BE2C (cell line): Measurements from ENCODE around the gene DPYD.

Source experiments
- DNase-seq: peaks from one replicate; pipeline ENCODE4 v3.0.0-alpha.2; 2020
- H3K27me3 ChIP-seq: fragments of 250-450 bp; sonication (Bioruptor Pico); 2 replicates; pipeline ENCODE4 v1.5.1; 2020; ENCODE audit warnings: mild to moderate bottlenecking
- H3K36me3 ChIP-seq: fragments of 250-450 bp; sonication (Bioruptor Pico); 2 replicates; pipeline ENCODE4 v1.5.1; 2020; ENCODE audit warnings: mild to moderate bottlenecking
- H3K4me1 ChIP-seq: fragments of 250-450 bp; sonication (Bioruptor Pico); 2 replicates; pipeline ENCODE4 v1.5.1; 2020
- H3K4me3 ChIP-seq: 2 replicates; pipeline ENCODE4 v1.5.1; 2011; ENCODE audit warnings: low read depth, low read length
- H3K9me3 ChIP-seq: fragments of 250-450 bp; sonication (Bioruptor Pico); 2 replicates; pipeline ENCODE4 v1.5.1; 2020
- TF ChIP-seq, protein P1 (sequence below): IDR thresholded peaks from 2 replicates; pipeline ENCODE4 v1.5.1; 2012; ENCODE audit warnings: mild to moderate bottlenecking, low read depth, low read length

DPYD gene

DNA sequence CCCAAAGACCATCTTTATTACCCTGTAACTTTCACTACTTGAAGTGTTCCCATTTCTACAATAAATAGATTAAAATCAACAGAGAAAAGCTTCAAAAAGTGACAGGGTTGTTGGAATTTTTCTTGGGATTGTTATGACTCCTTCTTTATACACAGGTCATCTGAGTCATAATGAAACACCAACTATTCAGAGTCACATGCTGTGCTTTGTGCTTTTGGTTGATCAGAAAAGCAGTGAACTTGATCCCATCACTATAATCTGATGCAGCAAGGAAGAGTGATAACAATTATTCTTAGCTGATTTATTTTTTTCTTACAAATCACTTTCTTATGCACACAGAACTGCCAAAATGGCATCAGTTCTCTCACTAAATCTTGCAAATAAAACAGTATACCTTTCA lies 776.3 kb downstream of the DPYD start:
- DNase-seq = no peak
- Histone ChIP-seq H3K4me3 (no peak overlapping the region), H3K36me3 (no peaks in the 10 kb centered on the region), H3K9me3 (no peaks in the 10 kb centered on the region), H3K27me3 (no peaks in the 10 kb centered on the region), H3K4me1 (peaks cover 30% of the 10 kb centered on the region)
- TF ChIP-seq, protein P1, sequence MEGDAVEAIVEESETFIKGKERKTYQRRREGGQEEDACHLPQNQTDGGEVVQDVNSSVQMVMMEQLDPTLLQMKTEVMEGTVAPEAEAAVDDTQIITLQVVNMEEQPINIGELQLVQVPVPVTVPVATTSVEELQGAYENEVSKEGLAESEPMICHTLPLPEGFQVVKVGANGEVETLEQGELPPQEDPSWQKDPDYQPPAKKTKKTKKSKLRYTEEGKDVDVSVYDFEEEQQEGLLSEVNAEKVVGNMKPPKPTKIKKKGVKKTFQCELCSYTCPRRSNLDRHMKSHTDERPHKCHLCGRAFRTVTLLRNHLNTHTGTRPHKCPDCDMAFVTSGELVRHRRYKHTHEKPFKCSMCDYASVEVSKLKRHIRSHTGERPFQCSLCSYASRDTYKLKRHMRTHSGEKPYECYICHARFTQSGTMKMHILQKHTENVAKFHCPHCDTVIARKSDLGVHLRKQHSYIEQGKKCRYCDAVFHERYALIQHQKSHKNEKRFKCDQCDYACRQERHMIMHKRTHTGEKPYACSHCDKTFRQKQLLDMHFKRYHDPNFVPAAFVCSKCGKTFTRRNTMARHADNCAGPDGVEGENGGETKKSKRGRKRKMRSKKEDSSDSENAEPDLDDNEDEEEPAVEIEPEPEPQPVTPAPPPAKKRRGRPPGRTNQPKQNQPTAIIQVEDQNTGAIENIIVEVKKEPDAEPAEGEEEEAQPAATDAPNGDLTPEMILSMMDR = no peak

DNA sequence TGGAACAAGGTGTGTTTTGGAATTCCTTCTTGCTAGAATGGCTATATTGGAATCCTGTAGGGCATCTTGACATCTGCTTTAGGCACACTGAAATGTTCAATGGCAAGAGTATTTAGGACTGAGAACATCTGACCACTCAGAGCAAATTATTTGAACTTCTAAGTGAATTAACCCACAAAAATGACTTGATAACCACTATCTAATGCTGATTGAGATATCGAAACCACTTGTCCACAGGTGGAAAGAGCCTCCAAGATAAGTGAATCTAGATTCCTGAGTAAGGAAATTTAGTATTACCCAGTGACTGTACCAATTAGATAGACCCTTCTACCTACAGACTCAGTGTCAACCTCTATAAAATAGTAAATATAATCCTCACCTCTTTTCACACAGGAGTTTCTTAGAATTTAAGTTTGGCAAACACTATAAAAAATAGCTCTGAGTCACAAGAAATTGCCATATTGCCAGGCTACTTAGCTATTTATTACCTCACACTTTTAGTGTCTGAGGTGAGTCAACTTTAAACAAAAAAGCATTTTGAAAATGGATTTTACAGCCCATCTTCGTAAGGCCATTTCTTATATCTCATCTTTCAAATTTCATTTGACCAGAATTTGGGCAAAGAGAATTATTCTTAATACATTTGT lies 777.5 kb downstream of the DPYD start:
- no peak for DNase-seq
- TF ChIP-seq, protein P1 = no peak
- Histone ChIP-seq H3K27me3 (no peaks in the 10 kb centered on the region), H3K4me3 (no peak overlapping the region), H3K9me3 (no peaks in the 10 kb centered on the region), H3K4me1 (peaks cover 24% of the 10 kb centered on the region), H3K36me3 (no peaks in the 10 kb centered on the region)

DNA sequence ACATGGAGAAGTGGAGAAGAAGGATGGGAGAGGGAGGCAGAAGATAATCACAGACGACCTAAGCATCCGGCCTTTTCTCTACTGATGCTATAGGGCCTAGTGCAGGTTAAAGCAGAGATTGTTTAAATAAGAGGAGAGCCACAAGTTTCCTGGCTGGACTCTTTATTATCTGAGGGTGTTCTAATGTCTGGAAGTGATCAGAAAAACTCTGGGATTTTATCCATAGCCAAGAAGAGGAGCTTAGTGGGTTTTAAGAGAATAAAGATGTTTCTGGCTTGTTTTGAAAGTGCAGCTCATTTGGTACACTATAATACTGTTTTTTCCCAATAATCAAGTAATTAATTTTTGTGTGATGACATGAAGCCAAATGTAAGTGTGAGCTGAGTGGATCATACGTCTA lies 780.2 kb downstream of the DPYD start:
- no peak for DNase-seq
- Histone ChIP-seq H3K9me3 (no peaks in the 10 kb centered on the region), H3K4me3 (no peak overlapping the region), H3K4me1 (peaks cover 18% of the 10 kb centered on the region), H3K27me3 (no peaks in the 10 kb centered on the region), H3K36me3 (no peaks in the 10 kb centered on the region)
- TF ChIP-seq, protein P1 = no peak

DNA sequence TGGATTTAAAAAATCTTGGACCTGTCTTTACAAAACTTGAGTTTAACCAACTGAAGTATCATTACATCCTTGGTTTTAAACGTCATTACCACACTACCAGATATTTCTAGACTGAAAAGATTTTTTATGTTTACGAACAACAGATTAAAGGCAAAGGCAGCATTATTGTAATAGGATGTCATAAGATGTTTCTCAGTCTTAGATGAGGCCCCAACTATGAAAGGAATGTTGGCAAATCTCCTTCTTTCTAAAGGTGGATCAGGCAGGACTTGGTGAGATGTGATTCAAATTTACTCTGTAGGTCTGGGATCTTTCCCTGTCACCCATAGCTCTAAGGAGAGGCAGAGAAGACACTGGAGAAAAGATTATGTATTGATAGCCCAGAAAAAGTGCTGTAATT lies 781.3 kb downstream of the DPYD start:
- Histone ChIP-seq H3K4me3 (no peak overlapping the region), H3K9me3 (no peaks in the 10 kb centered on the region), H3K27me3 (no peaks in the 10 kb centered on the region), H3K4me1 (peaks cover 8% of the 10 kb centered on the region), H3K36me3 (no peaks in the 10 kb centered on the region)
- TF ChIP-seq, protein P1 = no peak
- DNase-seq = no peak

- Histone ChIP-seq H3K36me3 (no peaks in the 10 kb centered on the region), H3K27me3 (no peaks in the 10 kb centered on the region), H3K9me3 (no peaks in the 10 kb centered on the region), H3K4me3 (peak overlapping the region; percentile 42), H3K4me1 (peaks cover 7% of the 10 kb centered on the region)
- TF ChIP-seq, protein P1 = no peak
- DNase-seq = peak; percentile 17
Measured at GRCh38 chr1:97138515-97139032, 782.3 kb downstream of the DPYD start.

GRCh38 chr1:97137862-97138514 lies 782.8 kb downstream of the DPYD start:
- TF ChIP-seq, protein P1 = peak; percentile 87
- no peaks in the 10 kb centered on the region for H3K9me3 ChIP-seq
- H3K4me3 ChIP-seq = peak overlapping the region; percentile 42
- no peaks in the 10 kb centered on the region for H3K36me3 ChIP-seq
- DNase-seq = peak; percentile 70
- H3K27me3 ChIP-seq = no peaks in the 10 kb centered on the region
- H3K4me1 ChIP-seq = peaks cover 7% of the 10 kb centered on the region
